ENCODE measurements around the gene CDH4.

DNA sequence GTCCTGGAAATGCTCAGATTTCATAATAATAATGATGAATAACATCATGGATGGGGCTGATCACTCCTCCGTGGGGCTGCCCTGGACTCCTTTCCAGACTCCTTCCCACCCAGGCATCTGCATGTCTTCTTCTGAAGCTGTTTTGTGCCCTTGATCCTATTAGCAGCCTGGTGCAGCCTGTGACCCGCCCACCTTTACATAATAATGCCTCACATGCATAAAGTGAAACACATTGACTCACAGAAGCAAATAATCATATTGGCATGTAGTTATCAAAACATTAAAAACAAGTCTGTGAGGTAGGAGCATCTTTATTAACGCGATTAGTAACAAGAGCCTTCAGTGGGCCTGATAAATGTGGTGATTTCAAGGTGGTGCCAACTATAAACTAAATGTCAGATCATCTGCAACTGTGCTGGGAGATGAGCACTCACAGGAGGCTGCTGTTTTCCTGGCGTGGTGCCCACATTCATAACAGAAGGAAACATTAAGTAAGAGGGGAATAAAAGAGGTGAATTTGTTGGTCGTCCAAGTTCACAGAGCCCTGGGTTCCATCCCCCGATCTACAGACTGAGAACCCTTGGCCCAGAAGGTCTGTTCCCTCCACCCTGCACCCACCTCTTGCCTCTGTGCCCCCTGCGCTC, 344.7 kb downstream of the CDH4 start:
- TF ChIP-seq MXI1 (IDR thresholded peaks at IDR 0.05; ENCODE audit: borderline replicate concordance, low read depth, low read length) (no peak), POLR2A (IDR thresholded peaks at IDR 0.05; ENCODE audit: low read depth, low read length) (no peak), CHD1 (IDR thresholded peaks at IDR 0.05; ENCODE audit: low read depth, low read length) (no peak), CEBPB (IDR thresholded peaks at IDR 0.05; ENCODE audit: low read depth, low read length) (no peak), CTCF (conservative IDR thresholded peaks at IDR 0.05; ENCODE audit: low read depth, low read length) (no peak)

Measured in IMR-90 (cell line).